Fibroblast of skin of abdomen (primary cell): ENCODE data around the gene KRT6C.

Experiments used
- DNase-seq: peaks from one replicate; pipeline ENCODE4 v3.0.0-alpha.2; 2013

Gene KRT6C

GRCh38 chr12:52434081-52434733 lies 39.4 kb downstream of the KRT6C start, which contains the start of gene KRT75:
TSS of gene KRT75 (minus strand) at chr12:52434371. CDS start at chr12:52434304, 67 bp downstream.
- DNase-seq = peak; percentile 20

- no peak for DNase-seq
Observed at GRCh38 chr12:52433501-52434080, 40.0 kb downstream of the KRT6C start.

- no peak for DNase-seq
Observed at GRCh38 chr12:52432559-52433207, 40.9 kb downstream of the KRT6C start.

GRCh38 chr12:52428121-52428520 lies 45.5 kb downstream of the KRT6C start:
- DNase-seq = no peak

GRCh38 chr12:52427083-52427482 lies 46.5 kb downstream of the KRT6C start:
- no peak for DNase-seq

- no peak for DNase-seq
Observed at GRCh38 chr12:52426034-52426433, 47.6 kb downstream of the KRT6C start.

GRCh38 chr12:52425466-52425865 lies 48.1 kb downstream of the KRT6C start:
- DNase-seq = no peak

- no peak for DNase-seq
Observed at GRCh38 chr12:52423661-52424500, 49.7 kb downstream of the KRT6C start.

- DNase-seq = no peak
Observed at GRCh38 chr12:52423035-52423434, 50.6 kb downstream of the KRT6C start.

- peak; percentile 61 for DNase-seq
Observed at GRCh38 chr12:52419656-52420055, 53.9 kb downstream of the KRT6C start.

- no peak for DNase-seq
Observed at GRCh38 chr12:52418576-52419110, 55.0 kb downstream of the KRT6C start.
